Stimulated activated CD8-positive, alpha-beta memory T cell treated with anti-CD3 and anti-CD28 coated beads, Interleukin-7, amount 100 ng/mL, for 1 hour (primary cell): ENCODE measurements around the gene COP1.

Experiments used
- DNase-seq, 2 donors: peaks; one replicate each; pipeline ENCODE4 v3.0.0-alpha.2; 2020; ENCODE audit warnings: low read depth in 2 of 2

The COP1 gene

DNA sequence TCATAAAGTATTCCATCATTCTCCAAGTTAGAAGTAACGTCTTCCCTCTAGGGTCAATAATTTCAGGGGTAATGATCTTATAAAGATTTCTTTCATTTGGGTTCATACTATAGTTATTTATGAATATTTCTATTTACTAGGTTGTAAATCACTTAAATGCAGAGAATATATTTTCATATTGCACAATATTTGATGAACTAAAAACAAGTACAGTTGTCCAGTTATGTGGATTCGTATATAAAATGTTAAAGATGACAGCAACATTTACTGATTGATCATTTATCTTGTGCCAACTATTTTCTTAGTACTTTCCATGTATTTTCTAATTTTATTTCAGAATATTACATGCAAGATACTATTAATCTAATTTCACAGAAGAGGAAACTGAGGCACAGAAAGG lies 243.3 kb downstream of the COP1 start:
- no peak for DNase-seq

DNA sequence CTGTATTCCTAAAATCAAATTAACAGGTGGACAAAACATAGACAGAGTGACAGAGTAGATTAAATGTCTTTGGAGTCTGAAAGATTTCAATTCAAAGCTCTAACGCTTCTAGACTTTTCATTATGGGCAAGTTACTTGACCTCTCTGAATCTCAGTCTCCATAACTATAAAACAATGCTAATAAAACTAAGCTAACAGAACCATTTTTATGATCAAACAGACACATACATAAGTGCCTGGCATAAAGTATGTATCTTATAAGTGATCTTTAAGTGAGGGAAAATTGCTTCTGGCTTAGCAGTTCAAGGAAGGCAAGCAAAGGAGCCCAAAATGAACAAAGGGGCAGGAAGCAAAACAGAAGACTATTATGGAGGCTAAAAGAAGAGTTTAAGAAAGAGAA lies 246.9 kb downstream of the COP1 start:
- DNase-seq, result no peak

DNA sequence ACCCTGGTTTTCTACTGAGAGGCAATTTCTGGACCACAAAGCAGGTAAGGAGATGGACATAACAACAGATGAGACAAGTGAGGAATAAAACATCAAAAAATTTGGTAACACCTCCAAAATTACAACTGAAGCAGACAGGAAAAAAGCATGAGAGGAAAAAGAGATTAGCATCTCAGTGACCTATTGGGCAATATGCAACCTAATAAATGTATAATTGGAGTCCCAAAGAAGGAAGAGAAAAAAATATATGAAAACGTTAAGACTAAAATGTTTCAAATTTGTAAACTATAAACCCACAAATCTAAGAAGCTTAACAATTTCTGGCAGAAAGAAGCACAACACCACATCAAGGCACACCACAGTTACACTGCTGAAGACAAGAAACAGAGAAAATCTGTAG lies 255.5 kb downstream of the COP1 start:
- DNase-seq, result no peak

DNA sequence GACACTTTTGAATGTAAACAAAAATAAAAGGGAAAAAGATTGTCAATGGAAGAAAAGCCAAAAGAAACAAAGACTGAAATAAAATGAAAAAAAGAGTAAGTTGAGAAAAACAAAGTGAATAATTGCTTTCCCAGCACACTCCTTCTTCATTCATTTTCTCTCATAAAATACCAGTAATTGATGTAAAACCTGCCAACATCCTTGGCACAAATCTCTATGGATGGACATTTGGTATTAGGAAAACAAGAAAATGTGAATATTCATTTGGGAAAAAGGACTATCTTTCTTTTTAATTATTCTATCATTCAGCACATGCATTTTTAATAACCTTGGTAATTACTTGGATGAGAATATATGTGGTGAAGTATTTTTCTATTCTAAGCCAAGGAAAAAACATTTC lies 259.3 kb downstream of the COP1 start:
- DNase-seq, result no peak

DNA sequence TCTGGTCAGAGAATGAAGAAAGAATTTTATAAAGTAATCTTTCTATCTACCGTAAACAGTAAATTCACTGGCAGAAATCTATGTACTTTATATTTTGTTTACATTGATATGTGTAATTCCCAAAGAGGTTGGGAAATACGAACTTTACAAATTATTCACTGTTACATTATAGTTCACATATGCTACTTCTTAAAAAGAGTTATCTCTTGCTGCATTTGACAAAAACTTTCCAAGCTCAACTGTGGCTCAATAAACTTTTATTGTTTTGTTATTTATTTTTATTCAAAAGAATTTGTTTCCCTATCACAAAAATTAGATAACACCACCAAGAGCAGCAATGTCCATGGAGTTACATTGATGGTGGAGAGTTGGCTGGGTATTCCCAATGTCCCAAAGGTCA lies 262.5 kb downstream of the COP1 start:
- no peak for DNase-seq

DNA sequence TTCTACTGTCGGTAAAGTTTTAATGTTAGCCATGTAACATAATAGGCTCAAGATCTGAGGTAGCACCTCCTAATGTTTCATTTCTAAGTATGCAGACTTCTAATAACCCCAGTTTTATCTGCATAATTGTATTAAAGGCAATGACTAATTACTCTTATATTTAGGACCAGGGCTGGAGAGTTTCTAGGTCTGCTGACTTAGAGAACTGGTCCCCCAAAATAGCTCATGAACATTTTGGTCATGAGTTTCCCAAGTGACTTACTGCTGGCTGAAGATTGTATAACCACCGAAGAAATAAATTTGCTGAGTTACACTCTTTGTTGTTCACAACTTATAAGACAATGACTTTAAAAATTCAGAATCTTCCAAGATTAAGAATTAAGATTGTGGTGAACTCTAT lies 265.9 kb downstream of the COP1 start:
- DNase-seq, result no peak

DNA sequence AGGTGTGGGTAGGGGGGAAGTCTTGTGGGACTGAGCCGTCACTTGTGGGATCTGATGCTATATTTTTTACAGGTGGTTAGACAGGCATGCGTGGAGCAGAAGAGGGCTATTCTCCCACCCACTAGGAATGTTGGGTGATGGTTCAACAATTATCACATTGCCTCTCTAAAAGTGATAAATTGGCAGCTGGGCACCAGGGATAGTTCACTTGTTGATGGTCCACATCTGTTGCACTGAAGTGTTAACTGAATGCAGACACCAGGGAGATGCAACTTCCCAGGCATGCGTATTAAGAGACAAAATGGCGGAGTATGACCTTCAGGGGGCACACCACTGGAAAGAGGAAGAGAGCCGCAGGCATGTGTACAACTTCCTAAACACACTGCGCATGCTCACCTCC lies 270.4 kb downstream of the COP1 start:
- no peak for DNase-seq

DNA sequence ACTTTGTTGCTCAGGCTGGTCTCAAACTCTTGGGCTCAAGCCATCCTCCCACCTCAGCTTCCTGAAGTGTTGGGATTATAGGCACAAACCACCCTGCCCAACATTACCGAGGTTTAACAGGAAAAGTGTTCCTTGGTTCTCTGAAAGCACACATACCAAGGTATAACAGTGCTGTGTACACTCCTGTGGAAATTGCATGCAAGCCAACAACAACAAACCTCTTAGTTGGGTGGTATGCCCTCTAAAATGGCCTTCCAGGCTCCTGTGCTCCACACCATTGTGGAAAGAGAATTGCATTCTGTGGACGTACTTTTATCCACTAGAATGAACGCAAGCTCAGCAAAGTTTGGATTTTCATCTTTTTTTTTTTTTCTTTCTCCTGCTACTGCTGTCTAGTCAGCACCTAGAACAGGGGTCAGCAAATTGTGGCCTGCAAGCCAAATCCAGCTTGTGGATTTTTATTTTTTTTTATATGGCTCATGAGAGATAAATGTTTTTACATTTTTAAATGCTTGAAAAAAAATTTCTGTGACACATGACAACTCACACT lies 271.4 kb downstream of the COP1 start:
- DNase-seq, result no peak

GRCh38 chr1:175935166-175935565 lies 271.9 kb downstream of the COP1 start:
- no peak for DNase-seq

GRCh38 chr1:175933801-175934200 lies 273.3 kb downstream of the COP1 start:
- no peak for DNase-seq

- no peak for DNase-seq
Measured at GRCh38 chr1:175927944-175928343, 279.1 kb downstream of the COP1 start.

- no peak for DNase-seq
Measured at GRCh38 chr1:175922254-175922881, 284.7 kb downstream of the COP1 start.

GRCh38 chr1:175920381-175920780 lies 286.7 kb downstream of the COP1 start:
- no peak for DNase-seq

- no peak for DNase-seq
Measured at GRCh38 chr1:175919001-175919400, 288.1 kb downstream of the COP1 start.

DNA sequence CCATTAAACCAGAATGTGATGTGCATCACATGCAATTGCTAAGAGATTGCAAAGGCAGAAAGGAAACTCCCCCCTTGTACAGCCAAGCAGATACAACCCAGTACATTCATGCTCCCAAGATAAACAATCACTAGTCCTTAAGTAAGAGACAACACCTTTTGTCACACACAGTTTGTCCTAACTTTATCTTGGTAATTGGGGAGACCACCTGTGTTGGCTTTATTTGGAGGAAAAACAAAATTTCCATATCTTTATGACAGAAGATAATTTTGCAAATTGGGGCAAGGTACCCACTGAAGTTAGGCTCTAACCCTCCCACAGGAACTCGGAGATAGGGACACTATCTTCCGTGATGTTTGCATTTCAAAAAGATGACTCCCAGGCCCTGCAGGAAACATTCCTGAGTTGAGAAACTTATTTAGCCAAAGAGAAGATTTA lies 288.7 kb downstream of the COP1 start:
- DNase-seq, result no peak

DNA sequence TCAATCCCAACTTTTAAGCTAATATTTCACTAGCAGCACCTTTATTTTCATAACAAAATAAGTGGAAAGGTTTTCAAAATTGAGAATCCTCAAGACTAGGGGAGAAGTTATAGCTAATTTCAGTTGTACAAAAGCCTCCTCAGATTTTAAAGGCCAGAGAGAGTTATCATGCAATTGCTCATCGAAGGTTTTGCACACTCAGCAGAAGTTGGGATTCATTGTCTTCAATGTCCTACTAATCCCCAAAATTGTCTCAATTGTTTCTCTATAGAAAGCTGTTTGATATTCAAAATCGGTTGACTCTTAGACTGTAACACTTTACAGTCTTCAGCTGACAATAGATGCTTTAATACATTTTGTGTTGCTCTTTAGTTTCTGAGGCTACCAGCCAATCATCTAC lies 293.0 kb downstream of the COP1 start:
- no peak for DNase-seq

- DNase-seq, result no peak
Measured at GRCh38 chr1:175911138-175911537, 295.9 kb downstream of the COP1 start.

- no peak for DNase-seq
Measured at GRCh38 chr1:175906370-175906769, 300.7 kb downstream of the COP1 start.

GRCh38 chr1:175904808-175905207 lies 302.3 kb downstream of the COP1 start:
- no peak for DNase-seq

DNA sequence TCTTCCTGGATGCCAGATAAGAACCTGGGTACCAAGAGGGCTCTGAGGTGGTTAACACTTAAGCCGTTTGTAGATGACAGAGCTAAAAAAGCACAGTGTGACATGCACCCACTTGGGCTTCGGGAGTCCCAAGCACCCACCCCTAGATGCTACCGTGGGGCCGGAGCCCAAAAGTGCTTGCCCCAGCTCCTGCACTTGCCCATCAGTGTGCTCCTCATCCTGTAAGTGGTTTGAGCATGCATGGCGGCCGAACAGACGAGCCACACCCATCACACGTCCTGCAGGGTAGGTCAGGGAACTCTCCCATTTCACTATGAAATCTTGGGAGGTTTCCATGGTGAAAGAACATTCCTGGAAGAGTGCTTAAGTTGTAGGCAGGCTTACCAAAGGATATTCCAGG lies 304.8 kb downstream of the COP1 start:
- no peak for DNase-seq

- DNase-seq, result no peak
Measured at GRCh38 chr1:175901076-175901836, 305.8 kb downstream of the COP1 start.

- no peak for DNase-seq
Measured at GRCh38 chr1:175900171-175900570, 306.9 kb downstream of the COP1 start.

- no peak for DNase-seq
Measured at GRCh38 chr1:175895966-175896365, 311.1 kb downstream of the COP1 start.
